Measurements from ENCODE around the gene NOL9.

DNA sequence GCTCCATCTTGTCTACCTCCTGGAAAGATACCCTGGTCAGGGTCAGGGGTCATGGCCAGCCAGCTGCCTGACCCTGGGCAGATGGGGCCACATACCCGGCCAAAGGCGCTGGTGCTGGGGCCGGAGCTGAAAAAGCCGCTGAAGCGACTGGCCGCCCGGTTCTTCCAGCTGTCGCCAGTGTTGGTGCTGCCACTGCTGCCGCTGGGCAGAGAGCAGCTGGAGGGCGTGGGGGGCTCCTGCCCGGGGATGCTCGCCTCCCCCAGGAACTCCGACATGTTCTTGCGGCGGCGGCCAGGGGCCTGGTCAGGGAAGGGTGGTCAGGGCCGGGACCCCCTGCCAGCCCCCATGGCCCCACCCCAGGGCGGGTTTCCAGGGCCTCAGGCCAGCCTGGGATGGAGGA lies 81.2 kb downstream of the NOL9 start:
- TF ChIP-seq, protein P1, sequence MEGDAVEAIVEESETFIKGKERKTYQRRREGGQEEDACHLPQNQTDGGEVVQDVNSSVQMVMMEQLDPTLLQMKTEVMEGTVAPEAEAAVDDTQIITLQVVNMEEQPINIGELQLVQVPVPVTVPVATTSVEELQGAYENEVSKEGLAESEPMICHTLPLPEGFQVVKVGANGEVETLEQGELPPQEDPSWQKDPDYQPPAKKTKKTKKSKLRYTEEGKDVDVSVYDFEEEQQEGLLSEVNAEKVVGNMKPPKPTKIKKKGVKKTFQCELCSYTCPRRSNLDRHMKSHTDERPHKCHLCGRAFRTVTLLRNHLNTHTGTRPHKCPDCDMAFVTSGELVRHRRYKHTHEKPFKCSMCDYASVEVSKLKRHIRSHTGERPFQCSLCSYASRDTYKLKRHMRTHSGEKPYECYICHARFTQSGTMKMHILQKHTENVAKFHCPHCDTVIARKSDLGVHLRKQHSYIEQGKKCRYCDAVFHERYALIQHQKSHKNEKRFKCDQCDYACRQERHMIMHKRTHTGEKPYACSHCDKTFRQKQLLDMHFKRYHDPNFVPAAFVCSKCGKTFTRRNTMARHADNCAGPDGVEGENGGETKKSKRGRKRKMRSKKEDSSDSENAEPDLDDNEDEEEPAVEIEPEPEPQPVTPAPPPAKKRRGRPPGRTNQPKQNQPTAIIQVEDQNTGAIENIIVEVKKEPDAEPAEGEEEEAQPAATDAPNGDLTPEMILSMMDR (IDR thresholded peaks at IDR 0.05): no peak
- no peak for TF ChIP-seq POLR2A (IDR thresholded peaks at IDR 0.05)
